GM10847 (cell line): ENCODE results near the gene LIPC.

Experiments
- POLR2A ChIP-seq: IDR thresholded peaks from 2 replicates; pipeline ENCODE4 v1.6.1; 2011; ENCODE audit not compliant: insufficient read length; ENCODE audit errors: extremely low read depth

Gene LIPC

DNA sequence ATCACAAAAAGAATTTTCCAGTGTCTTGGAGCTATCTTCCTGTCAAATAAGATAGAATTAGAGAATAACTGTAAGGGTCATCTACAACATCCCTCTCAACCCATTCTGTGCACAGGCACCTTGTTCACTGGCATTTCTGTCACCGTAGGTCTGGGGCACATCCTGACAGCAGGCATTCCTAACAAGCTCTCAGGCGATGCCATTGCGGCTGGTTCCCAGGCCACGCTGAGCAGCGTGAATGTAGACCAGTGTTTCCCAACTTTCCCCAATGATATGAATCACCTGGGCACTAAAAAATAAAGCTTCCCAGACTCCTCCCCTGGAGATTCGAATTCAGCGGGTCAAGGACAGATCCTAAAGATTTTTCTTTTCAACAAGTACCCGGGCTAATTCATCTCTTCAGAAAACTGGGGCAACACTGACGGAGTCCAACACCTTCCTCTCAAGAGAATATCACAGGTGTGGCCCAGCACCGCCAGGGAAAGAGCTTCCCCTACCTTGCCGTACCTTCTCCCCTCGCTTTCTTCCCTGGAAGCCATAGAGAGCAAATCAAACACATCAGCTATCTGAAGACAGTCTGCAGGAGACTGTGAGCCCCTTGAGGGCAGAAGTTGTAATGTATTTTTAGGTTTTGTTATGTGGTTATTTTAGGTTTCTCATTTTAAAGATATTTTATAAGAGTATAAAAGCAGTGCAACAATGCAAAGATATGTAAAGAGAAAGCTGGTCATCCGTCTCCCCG lies 143.4 kb downstream of the LIPC start:
- no peak for TF ChIP-seq POLR2A

DNA sequence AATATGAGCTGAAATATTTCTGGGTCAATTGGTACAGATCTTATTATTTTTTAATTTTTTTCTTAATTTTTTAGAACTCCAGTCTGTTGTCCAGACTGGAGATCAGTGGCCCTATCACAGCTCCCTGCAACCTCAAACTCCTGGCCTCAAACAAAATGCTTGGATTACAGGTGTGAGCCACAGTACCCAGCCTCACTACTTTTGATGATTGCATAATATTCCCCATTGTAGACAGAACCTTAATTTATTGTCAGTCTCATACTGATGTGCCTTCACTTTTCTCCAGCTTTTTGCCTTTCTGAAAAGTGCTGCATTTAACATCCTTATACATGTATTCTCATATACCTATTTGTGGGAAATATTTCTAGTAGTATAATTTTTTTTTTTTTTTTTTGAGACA lies 144.9 kb downstream of the LIPC start:
- no peak for TF ChIP-seq POLR2A

DNA sequence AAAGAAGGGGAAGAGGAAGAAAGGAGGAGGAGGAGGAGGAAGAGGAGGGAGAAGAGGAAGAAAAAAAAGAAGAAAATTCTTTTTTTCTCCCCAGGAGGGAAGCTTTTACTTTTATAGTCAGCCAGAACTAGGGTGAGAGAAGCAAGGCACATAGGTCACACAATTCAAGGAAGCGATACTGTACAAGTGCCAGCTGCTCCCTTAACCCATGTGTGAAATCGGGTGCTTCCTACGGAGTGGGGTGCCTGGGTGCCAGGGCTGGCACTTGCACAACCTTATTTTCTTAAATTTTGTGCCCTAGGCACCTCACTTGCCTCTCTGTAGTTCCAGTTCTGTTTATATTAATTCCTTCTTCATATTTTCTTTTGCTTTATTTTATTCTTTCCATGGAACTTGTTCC lies 150.4 kb downstream of the LIPC start:
- no peak for TF ChIP-seq POLR2A

- no peak for TF ChIP-seq POLR2A
Measured at GRCh38 chr15:58583171-58583908, 151.5 kb downstream of the LIPC start.

DNA sequence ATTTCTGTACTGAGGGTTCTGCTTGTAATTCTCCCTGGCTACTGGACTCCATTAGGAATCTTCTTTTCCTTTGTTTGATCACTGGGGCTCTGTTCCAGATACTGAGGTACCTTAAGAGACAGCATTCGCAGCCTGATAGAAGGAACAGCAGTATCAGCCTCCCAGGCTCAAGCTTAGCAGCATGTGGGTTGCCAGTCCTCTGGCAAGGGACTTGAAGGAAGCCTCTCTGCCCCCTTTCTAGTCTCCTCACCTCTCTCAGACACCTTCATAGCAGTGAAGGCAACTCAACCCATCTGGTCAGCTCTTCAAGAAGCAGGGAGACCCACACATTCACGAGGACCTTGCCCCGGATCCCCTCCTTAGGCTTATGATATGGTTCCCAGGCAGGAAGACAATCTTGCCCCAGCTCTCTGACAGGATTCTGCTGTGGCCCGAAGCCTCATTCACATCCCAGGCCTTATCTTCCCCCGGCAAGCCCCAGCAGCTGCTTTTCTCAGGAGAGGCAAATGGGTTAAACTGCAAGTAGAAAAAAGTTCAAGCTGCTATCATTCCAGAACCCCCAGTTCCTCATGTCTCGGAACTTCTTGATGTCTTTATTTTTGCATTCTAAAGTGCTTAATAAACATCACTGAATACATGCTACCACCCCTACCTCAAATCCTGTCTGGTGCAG lies 153.1 kb downstream of the LIPC start:
- no peak for TF ChIP-seq POLR2A

DNA sequence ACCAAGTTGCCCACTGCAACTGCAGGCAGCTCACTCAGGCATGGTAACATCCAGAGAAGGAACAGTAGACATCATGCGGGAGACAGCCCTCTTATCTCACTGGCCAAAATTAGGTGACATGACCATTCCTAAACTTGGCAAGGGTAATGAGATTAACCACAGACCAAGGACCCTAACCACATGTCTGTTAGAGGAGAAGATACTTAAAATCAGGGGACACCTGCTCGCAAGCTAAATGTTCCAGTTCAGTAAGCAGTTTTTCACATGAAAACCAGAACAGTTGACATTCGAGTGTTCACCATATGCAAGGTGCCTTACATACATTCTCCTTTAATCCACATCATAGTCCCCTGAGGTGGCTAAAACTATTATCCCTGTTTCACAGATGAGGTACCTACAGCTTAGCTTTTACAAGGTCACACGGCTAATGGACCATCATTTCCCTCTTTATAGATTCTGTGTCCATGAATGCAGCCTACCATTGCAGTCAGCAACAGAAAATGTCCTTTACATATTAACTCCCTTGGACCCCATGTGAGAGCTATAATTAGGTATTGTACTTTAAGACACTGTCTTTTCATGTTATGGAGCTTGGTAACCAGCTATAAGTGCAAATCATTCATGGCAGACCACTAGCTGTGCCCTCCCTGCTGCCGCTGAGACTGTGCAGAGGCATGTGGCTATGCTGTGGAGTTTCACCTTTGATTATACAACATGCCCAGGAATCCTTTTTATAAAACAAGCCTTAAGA lies 154.1 kb downstream of the LIPC start:
- no peak for TF ChIP-seq POLR2A

DNA sequence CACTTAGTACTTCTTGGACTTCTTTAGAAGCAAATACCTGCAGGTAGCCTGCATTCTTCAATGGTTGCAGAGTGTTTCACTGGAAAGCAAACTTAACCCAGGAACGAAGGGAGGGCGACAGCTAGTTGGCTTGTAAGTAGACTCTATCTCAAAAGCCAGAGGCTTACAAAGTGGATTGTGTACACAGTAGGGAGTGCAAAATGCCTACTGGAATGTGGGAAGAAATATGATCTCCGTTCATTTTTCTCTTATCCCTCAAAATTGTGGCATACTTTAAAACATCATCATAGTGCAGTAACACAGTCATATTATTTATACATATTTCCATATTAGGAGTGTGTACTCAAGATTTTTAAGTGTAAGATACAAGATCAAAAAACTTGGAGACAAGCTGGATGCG lies 155.7 kb downstream of the LIPC start:
- no peak for TF ChIP-seq POLR2A

DNA sequence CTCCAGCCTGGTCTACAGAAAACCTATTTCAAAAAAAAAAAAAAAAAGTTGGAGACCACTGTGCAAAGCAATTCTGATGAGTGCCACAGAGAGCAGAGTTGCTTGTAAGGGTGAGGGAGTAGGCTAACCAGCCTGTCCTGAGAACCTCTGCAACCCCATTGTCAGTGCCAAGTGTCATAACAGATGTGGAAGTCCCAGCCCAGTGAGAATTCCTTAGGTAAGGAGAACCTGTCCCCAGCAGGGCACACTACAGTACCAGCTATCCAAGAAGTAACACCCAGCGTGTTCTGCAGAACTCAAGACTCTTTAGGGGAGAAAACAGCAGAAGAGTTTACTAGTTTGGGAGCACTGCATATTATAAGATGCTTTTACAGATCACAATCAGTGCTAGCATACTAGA lies 156.3 kb downstream of the LIPC start:
- TF ChIP-seq POLR2A, result no peak

- TF ChIP-seq POLR2A, result no peak
Measured at GRCh38 chr15:58589047-58589446, 157.3 kb downstream of the LIPC start.

DNA sequence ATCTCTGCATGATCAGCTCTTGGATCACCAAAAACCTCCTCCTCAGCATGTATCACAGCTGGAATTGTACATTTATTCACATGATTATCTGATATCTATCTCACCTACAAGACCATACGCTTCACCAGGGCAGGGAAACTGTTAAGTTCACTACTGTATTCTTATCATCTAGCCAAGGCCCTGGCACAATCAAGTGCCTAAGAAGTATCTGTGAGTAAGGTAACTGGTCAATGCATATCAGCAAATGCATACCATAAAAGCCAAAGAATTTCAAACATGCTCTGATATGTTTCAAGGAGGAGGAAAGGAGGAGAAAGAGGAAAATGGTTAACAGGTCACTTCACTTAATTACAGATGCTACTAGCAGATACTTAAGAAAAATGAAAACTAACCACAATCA lies 158.4 kb downstream of the LIPC start:
- no peak for TF ChIP-seq POLR2A

DNA sequence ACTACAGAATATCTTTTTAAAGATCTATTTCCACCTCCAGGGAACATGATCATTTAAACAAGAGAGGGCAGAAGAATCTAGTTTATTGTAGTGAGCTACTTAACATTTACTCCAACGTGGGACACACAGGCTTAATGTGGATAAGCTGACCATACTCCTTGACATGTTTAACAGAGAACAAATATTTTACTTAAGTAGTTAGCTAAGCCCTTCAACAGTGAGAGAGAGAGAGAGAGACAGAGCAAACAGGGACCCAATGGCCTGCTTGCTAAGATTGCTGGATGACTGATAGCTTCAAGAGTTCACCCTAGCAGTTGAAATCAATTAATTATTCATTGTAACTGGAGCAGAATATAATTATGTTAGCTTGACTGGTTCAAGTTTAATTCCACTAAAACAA lies 159.1 kb downstream of the LIPC start:
- TF ChIP-seq POLR2A, result no peak

- no peak for TF ChIP-seq POLR2A
Measured at GRCh38 chr15:58593870-58594269, 162.1 kb downstream of the LIPC start.

GRCh38 chr15:58594898-58595297 lies 163.1 kb downstream of the LIPC start:
- TF ChIP-seq POLR2A, result no peak

DNA sequence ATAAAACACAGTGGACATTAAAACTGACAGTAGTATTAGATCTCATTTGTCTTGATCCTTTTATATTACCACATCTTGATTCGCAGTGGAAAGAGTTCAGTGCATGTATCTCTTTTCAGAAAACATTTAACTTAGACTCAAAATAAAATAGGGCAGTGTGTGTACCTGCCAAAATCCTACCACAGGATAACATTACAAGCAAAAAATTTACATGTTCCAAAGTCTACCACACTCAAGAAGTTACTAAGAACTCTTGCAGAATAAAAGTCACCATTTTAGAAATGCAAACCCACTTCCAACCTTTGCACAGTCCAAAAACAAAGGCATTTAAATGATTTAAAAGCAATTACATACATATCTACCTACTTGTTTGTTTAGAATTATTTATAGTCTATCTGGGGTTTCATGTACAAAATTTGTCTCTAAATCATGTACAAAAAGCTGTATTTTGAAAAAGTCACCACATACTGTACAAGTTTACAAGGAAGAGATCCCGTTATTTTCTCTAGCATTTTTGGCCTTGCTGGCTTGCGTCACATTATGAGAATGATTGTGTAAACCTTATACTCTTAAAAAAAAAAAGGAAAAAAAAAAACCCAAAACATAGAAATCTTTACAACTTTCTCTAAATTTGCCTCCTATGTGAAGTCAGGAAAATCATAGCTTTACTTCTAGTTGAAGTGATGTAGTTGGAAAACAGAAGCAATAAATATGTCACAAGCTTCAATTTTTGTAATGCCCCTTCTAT lies 163.9 kb downstream of the LIPC start:
- no peak for TF ChIP-seq POLR2A

- TF ChIP-seq POLR2A, result no peak
Measured at GRCh38 chr15:58597943-58598828, 166.4 kb downstream of the LIPC start.
